Central memory CD8-positive, alpha-beta T cell (primary cell): ENCODE data around the gene MAP1LC3A.
"Not testable (repeated sequence)": the region's sequence is repeated elsewhere in the genome, so short reads cannot be mapped to it uniquely, and the experiment has no call there.

Source experiments
- ATAC-seq: fragments of 150-1000 bp; cut with Tn5 transposase; replicated peaks from 2 replicates; pipeline ENCODE4 v1.10.0; 2022; ENCODE audit warnings: mild to moderate bottlenecking, moderate FRiP score, moderate number of reproducible peaks; ENCODE audit not compliant: poor library complexity, severe bottlenecking; ENCODE audit errors: extremely low read depth
- DNase-seq, 2 donors: peaks; one replicate each; pipeline ENCODE4 v3.0.0; 2021; ENCODE audit warnings: low spot score in 2 of 2
- H3K27ac Mint-ChIP-seq: one replicate; pipeline ENCODE4 v1.8.0; 2022; ENCODE audit warnings: low read depth, mild to moderate bottlenecking, moderate library complexity, mixed read lengths
- H3K27me3 Mint-ChIP-seq: one replicate; pipeline ENCODE4 v1.8.0; 2022; ENCODE audit warnings: mixed read lengths
- H3K36me3 Mint-ChIP-seq: one replicate; pipeline ENCODE4 v1.8.0; 2022; ENCODE audit warnings: mild to moderate bottlenecking, moderate library complexity, mixed read lengths; ENCODE audit not compliant: insufficient read depth
- H3K4me1 Mint-ChIP-seq: one replicate; pipeline ENCODE4 v1.8.0; 2022; ENCODE audit warnings: mixed read lengths
- H3K4me3 Mint-ChIP-seq: one replicate; pipeline ENCODE4 v1.8.0; 2022; ENCODE audit warnings: mild to moderate bottlenecking, moderate library complexity, mixed read lengths
- H3K9me3 Mint-ChIP-seq: one replicate; pipeline ENCODE4 v1.8.0; 2022; ENCODE audit warnings: mixed read lengths

Gene MAP1LC3A

DNA sequence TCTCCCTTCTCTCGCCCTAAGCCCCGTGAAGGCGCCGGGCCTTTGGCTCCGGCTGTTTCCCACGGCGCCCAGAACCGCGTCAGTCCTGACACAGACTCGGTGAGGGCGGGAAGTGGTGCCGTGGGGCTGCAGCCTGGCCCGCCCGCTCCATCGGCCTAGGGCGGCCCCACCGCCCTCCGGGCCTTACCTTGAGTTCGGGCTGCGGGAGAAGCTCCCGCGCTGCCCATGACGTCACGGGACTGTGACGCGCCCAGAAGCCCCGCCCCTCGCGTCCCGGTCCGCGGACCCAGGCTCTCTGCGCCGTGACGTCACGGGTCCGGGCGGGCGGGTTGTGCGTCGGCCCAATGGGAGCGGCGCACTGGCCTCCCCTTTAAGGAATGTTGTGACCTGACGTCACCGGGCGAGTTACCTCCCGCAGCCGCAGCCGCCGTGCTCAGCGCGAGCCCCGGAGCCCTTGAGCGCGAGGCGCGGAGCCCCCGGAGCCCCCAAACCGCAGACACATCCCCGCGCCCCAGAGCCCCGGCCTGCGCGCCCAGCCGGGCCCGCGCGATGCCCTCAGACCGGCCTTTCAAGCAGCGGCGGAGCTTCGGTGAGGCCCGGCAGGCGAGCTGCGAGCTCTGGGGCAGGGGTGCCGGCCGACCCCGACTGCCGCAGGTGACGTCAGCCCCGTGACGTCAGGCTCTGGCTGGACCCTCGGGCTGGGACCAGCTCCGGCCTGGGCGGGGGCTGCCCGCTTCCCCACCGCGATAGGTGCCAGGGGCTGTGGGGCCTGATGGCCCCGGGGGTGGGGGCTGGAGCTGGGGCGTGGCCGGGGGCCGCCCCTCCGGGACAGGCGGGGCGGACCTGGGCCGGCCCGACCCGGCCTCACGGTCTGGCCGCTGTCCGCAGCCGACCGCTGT is at the start of gene MAP1LC3A:
MAP1LC3A (plus strand) TSS at position 399 of the 899 bp plus-strand sequence; CDS start at position 550, 151 bp downstream.
- Mint-ChIP-seq H3K4me1 (peaks cover 13% of the 10 kb centered on the region), H3K4me3 (peak within 1 kb of the TSS; percentile 83), H3K36me3 (peaks cover 27% of the 10 kb centered on the region), H3K9me3 (no peaks in the 10 kb centered on the region), H3K27me3 (no peaks in the 10 kb centered on the region), H3K27ac (peak within 1 kb of the TSS; percentile 99)
- peak; percentile 92 to 94 for DNase-seq
- peak; percentile 89 for ATAC-seq

DNA sequence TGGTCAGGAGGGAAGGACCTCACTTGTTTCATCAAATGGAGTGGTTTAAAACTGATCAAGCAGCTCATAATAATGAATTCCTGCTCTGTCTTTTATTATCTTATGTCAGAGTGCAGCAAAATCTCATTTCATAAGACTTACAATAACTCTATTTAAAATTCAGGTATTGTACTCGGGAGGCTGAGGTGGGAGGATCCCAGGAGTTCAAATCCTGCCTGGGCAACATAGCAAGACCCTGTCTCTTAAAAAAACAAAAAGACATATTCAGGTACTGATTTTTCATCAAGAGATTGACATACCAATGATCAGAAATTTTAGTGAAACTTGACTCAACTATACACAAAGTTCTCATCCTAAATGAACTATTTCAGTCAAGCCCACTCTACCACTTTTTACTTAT is 47.9 kb upstream of the MAP1LC3A start:
- peaks cover 50% of the 10 kb centered on the region for H3K36me3 Mint-ChIP-seq
- H3K27ac Mint-ChIP-seq: peak overlapping the region; percentile 51
- no peaks in the 10 kb centered on the region for H3K9me3 Mint-ChIP-seq
- DNase-seq (no peak), ATAC-seq (no peak)
- H3K4me1 Mint-ChIP-seq: peaks cover 24% of the 10 kb centered on the region
- no peaks in the 10 kb centered on the region for H3K27me3 Mint-ChIP-seq
- no peak overlapping the region for H3K4me3 Mint-ChIP-seq

- Mint-ChIP-seq H3K36me3 (peaks cover 47% of the 10 kb centered on the region), H3K9me3 (no peaks in the 10 kb centered on the region), H3K27me3 (no peaks in the 10 kb centered on the region), H3K4me1 (peaks cover 34% of the 10 kb centered on the region), H3K4me3 (no peak overlapping the region), H3K27ac (peak overlapping the region; percentile 77)
- DNase-seq (no peak), ATAC-seq (no peak)
Measured at GRCh38 chr20:34511891-34512265, 46.6 kb upstream of the MAP1LC3A start.

GRCh38 chr20:34512266-34512954 is 46.1 kb upstream of the MAP1LC3A start:
- peaks cover 44% of the 10 kb centered on the region for H3K36me3 Mint-ChIP-seq
- peak overlapping the region; percentile 77 for H3K27ac Mint-ChIP-seq

DNA sequence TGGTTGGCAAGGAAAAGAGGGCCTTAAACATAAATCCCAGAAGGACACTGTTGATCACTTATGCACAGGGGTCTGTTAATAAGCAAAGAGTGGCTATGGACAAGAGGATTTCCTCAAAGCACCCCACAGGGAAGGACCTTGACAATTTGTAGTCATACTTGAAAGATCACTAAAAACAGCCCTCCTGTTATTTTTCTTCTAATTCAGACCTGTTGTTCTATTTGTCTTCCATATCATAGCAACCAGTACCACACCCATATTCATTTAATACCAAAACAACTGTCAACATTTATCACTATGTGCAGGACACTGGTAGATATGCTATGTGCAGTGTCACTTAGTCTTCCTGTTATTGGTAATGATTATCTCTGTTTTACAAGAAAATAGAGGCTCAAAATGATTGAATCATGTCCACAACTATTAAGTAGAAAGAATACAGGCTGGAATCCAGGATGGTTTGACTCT is 45.5 kb upstream of the MAP1LC3A start:
- Mint-ChIP-seq H3K4me1 (peaks cover 38% of the 10 kb centered on the region), H3K27ac (peak overlapping the region; percentile 77), H3K36me3 (peaks cover 39% of the 10 kb centered on the region), H3K4me3 (no peak overlapping the region), H3K9me3 (no peaks in the 10 kb centered on the region), H3K27me3 (no peaks in the 10 kb centered on the region)
- ATAC-seq: no peak
- no peak for DNase-seq

More at GRCh38 chr20:34512266-34512954, 46.1 kb upstream of the MAP1LC3A start:
- Mint-ChIP-seq H3K27me3 (no peaks in the 10 kb centered on the region), H3K4me1 (peaks cover 34% of the 10 kb centered on the region), H3K9me3 (no peaks in the 10 kb centered on the region), H3K4me3 (no peak overlapping the region)
- ATAC-seq: no peak
- no peak for DNase-seq

DNA sequence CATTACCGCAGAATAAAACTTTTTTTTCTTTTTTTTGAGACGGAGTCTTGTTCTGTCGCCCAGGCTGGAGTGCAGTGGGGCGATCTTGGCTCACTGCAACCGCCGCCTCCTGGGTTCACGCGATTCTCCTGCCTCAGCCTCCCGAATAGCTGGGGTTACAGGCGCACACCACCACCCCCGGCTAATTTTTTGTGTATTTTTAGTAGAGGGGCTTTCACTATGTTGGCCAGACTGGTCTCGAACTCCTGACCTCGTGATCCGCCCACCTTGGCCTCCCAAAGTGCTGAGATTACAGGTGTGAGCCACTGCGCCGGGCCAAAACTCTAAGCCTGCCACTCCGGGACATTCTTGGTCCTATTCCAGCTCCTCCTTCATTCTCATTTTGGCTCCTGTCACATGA is 44.5 kb upstream of the MAP1LC3A start:
- DNase-seq, ATAC-seq, H3K27me3 Mint-ChIP-seq, H3K9me3 Mint-ChIP-seq, H3K4me3 Mint-ChIP-seq: not testable (repeated sequence)
- peaks cover 45% of the 10 kb centered on the region for H3K4me1 Mint-ChIP-seq
- peak overlapping the region; percentile 77 for H3K27ac Mint-ChIP-seq
- H3K36me3 Mint-ChIP-seq: peaks cover 32% of the 10 kb centered on the region

GRCh38 chr20:34514897-34515483 is 43.5 kb upstream of the MAP1LC3A start:
- H3K27ac Mint-ChIP-seq: peak overlapping the region; percentile 97
- H3K9me3 Mint-ChIP-seq: no peaks in the 10 kb centered on the region
- peak; percentile 1 for ATAC-seq
- peaks cover 29% of the 10 kb centered on the region for H3K36me3 Mint-ChIP-seq
- no peaks in the 10 kb centered on the region for H3K27me3 Mint-ChIP-seq
- peaks cover 45% of the 10 kb centered on the region for H3K4me1 Mint-ChIP-seq
- no peak for DNase-seq
- peak overlapping the region; percentile 99 for H3K4me3 Mint-ChIP-seq

DNA sequence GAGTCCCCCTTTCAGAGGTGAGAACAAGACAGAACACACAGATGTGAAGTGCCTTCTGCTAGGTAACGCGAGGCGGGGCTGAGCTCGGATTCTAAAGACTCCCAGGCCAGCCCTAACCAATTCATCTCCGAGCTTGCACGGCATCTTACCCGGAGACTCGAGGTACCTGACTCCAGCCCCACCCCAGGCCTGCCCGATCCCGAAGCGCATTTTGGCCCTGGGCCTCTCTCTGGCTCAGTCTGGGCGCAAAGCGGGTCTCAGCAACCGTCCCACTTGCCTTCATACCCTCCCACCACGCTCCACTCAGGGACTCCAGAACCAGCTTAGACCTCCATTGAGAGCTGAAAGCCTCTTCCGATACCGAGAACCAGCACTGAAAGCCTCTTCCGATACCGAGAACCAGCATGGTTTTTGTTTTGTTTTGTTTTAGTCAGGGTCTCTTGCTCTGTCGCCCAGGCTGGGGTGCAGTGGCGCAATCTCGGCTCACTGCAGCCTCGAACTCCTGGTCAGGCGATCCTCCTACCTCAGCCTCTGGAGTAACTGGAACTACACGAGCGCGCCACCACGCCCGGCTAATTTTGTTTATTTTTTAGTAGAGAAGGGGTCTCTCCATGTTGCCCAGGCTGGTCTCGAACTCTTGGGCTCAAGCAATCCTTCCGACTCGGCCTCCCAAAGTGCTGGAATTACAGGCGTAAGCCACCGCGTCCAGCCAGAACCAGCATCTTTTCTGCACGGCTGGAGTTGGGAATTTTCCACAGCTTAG is 42.9 kb upstream of the MAP1LC3A start:
- Mint-ChIP-seq H3K4me3 (peak overlapping the region; percentile 99), H3K36me3 (peaks cover 26% of the 10 kb centered on the region), H3K27ac (peak overlapping the region; percentile 97), H3K4me1 (peaks cover 45% of the 10 kb centered on the region), H3K27me3 (no peaks in the 10 kb centered on the region), H3K9me3 (no peaks in the 10 kb centered on the region)
- DNase-seq (peak; percentile 47 to 53), ATAC-seq (peak; percentile 61)

DNA sequence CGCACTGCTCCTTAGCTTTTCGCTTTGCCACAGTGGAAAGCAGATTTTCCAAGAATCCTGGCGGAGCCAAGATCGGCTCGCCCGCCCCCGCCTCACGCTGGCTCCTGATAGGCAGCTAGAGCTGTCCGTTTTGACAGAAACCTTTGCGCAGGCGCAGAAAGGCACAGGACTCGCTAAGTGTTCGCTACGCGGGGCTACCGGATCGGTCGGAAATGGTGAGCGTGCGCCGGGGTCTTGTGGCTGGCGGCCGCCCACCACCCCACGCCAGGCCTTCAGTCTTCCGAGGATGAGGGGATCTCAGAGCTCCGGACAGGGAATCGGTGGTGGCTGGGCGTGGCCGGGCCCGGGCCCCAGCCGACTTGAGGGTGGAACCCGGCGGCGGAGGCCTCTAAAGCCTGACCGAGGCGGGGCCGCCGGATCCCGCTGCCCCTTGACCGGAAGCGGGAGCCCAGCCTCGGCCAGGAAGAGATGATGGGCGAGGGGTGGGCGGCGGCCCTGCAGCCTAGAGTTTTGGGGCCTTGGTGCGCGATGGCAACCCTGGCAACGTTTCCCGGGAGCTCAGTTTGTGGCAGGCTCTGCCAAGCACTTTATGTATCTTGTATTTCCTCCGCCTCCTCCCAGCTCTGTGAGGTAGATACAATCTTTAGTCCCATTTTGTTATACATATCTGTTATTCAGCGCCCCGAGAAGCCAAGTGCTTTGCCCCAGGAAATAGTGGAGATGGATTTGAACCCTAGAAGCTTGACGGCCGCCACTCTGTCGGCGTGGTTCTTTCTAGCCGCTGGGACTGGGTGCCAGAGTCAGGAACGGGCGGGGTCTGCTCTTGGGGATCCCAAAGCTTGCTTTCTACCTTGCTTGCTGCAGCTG is 42.0 kb upstream of the MAP1LC3A start, which contains the start of gene DYNLRB1:
DYNLRB1 (plus strand) TSS at position 176 of the 867 bp plus-strand sequence; CDS start at position 213, 37 bp downstream.
- H3K9me3 Mint-ChIP-seq: no peaks in the 10 kb centered on the region
- H3K4me1 Mint-ChIP-seq: peaks cover 45% of the 10 kb centered on the region
- H3K27me3 Mint-ChIP-seq: no peaks in the 10 kb centered on the region
- H3K4me3 Mint-ChIP-seq: peak within 1 kb of the TSS; percentile 99
- DNase-seq (peak; percentile 87 to 90), ATAC-seq (peak; percentile 84)
- peaks cover 24% of the 10 kb centered on the region for H3K36me3 Mint-ChIP-seq
- H3K27ac Mint-ChIP-seq: peak within 1 kb of the TSS; percentile 97

DNA sequence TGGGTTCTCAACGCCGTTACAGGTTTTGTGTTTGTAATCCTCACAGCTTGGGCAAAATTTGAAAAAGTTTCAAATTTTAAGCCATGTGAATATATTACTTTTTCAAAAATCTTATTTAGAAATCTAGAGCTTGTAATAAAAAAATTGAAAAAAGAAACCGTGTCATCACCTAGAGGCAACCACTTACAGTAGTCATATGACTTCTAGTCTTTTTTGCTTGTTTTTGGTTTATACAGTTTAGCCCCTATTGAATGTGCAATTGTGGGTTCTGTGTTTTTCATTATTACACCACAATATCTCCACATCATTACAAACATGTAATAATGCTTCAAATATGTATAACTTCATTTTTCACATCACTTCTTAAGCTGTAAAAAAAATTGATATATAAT is 41.4 kb upstream of the MAP1LC3A start:
- peaks cover 46% of the 10 kb centered on the region for H3K4me1 Mint-ChIP-seq

GRCh38 chr20:34518863-34519262 is 39.7 kb upstream of the MAP1LC3A start:
- not testable (repeated sequence) for H3K9me3 Mint-ChIP-seq, ATAC-seq, H3K27me3 Mint-ChIP-seq, DNase-seq, H3K27ac Mint-ChIP-seq
- Mint-ChIP-seq H3K4me3 (peak overlapping the region; percentile 66), H3K4me1 (peaks cover 56% of the 10 kb centered on the region), H3K36me3 (peaks cover 21% of the 10 kb centered on the region)

More for the DNA sequence above, 41.4 kb upstream of the MAP1LC3A start:
- H3K27ac Mint-ChIP-seq: peak overlapping the region; percentile 97
- peak; percentile 17 for ATAC-seq
- H3K4me3 Mint-ChIP-seq: peak overlapping the region; percentile 99
- H3K27me3 Mint-ChIP-seq: no peaks in the 10 kb centered on the region
- no peaks in the 10 kb centered on the region for H3K9me3 Mint-ChIP-seq
- DNase-seq: no peak
- peaks cover 21% of the 10 kb centered on the region for H3K36me3 Mint-ChIP-seq
